GM21825 (cell line): ENCODE results near the gene AKAP13.

ENCODE experiments used
- ATAC-seq: cut with Tn5 transposase; IDR thresholded peaks from one replicate; pipeline ENCODE4 v1.9.1; 2021; ENCODE audit warnings: mild to moderate bottlenecking, moderate library complexity; ENCODE audit not compliant: unreplicated experiment

The AKAP13 gene

DNA sequence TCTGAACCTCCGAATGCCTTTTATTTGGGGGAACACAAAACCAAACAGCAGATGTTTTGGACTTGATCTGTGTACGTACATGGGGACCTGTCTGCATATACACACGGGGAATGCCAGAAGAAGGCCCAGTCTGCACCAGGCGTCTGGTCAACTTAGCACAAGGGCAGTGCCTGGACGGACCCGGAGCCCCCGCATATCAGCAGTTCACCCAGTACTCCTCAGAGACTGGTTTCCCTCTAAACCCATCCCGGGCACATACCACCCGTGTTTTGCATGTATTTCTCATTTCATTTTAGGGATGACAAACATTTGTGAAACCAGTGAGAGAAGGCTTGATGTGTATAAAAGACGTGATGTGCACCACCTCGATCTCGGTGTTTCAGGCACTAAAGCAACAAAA, 364.6 kb downstream of the AKAP13 start:
- no peak for ATAC-seq

DNA sequence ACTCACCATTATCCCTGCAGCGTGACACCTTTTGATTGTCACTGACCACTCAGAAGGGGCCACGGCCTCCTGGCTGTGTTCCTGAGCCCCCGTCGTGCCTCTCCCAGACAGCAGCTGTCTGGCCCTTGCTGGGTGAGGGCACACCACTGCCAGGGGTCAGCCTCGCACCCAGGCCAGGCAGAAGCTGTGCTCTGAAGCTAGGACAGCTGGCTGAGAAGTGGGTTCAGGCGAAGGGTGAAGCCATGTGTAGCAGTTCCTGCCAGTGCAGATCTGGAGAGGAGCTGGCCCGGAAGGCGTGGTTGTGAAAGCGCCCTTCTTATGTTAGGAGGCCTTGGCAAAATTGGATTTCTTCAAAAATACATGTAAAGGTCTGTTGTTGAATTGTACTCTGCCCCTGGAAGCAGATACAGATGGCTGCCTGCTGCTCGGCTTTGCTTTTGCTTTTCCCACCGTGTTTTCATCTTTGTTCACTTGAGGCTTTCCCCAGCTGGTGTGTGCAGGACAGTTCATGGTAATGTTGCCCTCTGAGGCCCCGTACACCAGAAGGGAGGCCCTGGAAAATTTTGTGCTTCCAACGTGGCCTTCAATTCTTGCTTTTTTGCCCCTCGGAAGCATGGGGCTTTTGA, 365.2 kb downstream of the AKAP13 start:
- ATAC-seq = no peak

DNA sequence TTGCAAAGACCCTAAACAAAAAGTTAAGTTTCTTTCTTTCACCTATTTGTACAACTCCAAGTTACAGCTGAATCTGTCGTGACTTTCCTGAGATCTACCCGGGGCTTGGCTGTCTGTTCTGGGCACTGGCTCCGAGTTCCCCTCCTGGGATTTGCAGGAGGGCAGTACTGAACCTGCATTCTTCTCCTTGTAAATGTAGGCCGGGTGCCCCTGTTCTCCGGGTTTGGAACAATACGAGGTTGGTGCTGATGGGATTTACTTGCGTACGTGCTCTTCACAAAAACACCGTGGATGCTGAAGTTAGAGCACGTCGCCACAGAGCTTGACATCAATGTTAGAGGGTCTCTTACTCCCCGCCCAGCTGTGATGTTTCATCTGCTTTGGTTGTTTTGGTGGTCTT, 366.2 kb downstream of the AKAP13 start:
- ATAC-seq = no peak

DNA sequence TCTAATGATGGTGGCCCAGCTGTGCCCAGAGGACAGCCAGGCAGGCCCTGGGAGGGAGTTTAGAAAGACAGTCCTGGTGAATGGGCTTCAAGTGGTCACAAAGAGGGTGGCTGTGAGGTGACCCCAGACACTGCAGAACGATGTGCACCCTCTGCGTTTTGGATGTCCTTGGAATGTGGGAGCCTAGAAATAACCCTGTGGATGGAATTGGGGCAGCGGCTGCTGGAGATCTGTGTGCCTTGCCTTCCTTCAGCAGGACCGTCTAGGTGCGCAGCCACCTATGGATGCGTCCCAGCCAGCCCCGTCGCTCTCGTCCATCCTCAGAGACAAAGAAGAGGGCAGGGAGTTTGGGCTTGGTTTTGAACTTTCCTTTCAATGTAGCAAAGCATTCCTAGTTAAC, 367.8 kb downstream of the AKAP13 start:
- no peak for ATAC-seq

DNA sequence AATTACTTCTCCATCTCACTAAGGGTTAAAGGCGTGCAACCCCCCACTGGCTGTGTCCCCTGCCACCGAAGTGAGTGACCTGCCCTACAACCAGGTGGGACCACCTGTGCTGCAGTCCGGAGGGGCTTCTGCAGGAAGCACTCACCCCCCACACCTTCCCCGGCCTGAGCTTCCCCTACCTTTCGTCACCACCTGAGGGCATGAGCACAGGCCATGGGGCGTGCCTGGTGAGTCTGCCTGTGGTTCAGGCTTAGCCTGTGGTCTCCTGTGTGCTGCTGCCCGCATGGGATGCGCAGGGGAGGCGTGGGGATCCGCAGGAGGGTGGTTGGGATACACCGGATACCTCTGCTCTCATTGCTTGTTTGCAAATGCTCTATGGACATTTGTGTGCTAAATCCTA, 368.3 kb downstream of the AKAP13 start:
- no peak for ATAC-seq

DNA sequence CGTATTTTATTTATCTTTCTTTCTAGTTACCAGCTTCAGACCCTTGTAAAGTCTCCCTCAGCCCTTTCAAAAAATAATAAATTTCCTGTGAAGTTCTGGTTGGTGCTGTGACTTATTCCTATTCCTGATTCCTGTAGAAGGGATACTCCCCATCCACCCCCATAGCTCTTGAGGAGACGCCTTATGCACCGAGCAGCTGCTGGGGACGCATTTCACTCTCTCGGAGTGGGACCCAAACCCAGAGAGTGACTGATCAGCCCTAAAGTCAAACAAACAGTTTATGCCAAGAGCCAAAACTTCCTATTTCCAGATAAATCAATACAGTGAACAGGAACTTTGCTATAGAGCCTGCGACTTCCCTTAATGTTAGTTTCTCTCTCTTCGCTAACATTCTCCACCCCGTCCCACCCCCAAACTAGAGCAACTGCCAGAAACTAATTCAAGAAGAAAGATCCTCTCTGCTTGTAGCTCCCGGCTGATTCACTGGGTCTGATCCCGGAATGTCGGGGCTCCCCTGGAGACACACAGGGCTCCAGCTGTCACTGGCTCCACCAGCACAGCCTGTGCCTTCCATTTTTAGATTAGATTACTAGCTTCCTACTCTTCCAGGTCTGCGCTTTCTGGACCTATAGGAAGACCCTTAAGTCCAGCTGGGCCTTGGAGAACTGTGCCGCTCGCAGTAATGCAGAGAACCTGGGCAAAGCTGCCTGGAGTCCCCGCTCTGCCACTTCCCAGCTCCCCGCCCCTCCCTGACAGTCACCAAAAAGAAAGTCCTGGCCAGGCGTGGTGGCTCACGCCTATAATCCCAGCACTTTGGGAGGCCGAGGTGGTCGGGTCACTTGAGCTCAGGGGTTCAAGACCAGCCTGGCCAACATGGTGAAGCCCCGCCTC, 369.1 kb downstream of the AKAP13 start:
- no peak for ATAC-seq

DNA sequence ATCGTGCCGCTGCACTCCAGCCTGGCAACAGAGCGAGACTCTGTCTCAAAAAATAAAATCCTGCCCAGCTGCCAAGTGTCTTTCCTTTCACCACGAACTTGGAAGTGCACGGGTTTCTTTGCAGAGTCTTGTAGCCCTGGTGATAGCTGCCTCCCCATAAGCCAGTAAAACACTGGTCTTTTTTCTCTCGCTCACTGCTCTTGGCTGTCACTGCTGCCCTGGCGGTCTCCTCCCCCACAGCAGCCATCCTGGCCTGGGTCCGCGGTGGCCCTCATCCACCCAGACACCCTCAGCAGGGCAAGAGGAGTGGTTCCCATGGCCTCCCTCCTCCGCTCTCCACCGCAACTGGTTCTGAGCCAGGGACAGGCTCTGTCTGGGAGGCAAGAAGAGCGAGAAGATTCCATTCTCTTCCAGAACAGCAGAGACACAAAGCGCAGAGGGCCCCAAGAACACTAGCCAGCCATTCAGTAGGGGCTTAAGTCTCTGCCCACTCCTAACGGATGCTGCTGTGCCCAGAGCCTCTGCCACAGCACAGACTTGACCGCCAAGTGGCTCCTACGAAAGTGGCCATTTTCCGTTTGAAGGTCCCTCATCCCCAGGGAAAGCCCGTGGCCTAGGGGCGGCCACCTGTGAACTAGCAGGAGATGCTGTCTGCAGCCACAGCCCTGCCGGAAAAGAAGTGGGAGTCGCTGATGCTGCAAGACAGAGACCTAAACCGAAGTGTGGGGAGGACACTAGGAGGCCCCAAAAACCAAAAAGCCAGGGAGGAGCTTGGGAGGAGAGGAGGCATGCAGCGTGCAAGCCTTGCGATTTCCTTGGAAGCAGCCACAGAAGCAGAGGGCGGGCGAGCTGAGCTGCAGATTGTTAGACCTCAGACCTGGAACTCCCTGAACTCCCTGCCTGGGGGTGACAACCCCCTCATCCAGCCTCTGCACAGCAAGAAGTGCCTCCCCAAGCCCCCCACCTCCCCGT, 370.2 kb downstream of the AKAP13 start:
- no peak for ATAC-seq

DNA sequence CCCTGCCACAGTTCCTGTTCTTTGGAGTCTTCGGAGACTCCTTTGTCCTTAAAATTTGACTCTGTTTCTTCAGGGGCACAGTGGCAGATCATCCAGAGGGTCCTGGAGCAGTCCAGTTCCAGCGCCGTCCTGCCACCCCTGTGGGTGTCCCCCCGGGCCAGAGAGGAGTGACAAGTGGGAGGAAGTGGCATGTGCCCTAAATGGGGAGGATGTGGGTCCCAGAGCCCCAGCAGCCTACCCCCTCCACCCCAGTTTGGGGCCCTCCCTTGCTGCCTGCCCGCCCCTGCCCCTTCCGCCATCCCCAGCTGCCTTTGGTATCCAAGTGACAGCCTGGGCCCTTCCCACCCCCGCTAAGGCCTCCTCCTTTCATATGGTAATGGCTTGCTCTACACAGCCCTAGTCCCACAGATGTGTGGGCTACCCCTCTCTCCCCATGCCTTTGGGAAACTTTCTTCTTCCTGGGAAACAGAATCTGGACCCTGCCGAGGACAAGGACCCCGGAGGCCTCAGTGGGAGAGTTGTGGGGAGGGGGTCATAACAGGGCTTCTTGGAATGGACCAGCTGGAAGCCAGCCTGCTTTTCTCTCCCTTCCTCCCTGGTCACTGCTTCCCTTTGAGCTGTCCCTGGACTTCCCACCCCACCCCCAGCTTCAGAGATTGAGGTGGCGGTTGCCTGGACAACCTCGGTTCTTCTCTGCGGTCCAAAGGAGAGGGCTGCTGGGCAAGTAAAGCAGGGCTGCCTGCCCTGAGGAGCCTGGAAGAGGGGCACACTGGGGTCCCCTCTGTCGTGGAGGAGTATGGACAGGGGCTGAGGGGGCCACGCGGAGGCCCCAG, 371.1 kb downstream of the AKAP13 start:
- no peak for ATAC-seq

DNA sequence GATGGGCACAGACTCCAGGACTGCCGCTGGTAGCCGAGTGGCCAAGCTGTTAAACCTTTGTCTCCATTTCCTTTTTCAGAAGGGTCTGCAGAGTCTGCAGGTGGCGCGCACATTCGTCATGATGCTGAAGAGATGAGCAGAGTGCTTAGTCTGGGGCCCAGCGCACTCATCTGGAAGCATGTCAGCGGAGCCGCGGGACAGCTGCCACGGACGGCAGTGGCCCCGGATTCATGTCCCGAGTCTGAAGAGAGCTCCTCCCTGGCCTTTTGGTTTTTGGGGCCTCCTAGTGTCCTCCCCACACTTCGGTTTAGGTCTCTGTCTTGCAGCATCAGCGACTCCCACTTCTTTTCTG, 371.7 kb downstream of the AKAP13 start:
- ATAC-seq = no peak

DNA sequence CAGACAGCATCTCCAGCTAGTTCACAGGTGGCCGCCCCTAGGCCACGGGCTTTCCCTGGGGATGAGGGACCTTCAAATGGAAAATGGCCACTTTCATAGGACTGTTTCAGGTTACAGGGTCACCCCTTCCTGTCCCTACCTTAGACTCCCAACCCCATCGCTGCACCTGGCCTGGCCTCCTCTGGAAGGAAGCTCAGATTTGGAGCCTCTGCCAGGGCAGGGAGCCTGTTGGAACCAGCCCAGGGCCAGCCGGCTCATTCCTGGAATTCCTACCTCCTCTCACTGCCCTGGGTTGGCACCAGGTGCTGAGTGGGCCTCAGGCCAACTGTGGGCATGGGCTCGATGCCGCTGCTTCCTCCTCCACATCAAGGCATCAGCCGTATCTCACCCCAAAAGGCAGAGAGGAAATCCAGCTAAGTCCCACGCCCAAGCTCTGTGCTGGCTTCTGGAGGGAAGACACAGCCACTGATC, 372.1 kb downstream of the AKAP13 start:
- ATAC-seq = no peak

DNA sequence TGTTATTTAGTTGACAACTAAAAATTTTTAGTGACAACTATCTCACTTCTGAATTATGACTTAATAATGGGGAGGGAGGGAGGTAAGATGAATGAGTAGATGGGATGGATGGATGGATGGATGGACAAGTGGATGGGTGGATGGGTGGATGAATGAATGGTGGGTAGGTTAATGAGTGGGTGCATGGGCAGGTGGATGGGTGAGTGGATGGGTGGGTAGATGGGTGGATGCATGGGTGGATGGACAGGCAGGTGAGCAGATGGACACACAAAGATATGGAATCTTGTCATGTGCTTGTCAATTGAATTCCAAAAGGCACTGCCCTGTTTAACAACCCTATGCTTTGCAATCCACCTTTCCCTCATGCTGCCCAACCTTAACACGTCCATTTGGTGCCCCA, 372.9 kb downstream of the AKAP13 start:
- ATAC-seq = no peak

DNA sequence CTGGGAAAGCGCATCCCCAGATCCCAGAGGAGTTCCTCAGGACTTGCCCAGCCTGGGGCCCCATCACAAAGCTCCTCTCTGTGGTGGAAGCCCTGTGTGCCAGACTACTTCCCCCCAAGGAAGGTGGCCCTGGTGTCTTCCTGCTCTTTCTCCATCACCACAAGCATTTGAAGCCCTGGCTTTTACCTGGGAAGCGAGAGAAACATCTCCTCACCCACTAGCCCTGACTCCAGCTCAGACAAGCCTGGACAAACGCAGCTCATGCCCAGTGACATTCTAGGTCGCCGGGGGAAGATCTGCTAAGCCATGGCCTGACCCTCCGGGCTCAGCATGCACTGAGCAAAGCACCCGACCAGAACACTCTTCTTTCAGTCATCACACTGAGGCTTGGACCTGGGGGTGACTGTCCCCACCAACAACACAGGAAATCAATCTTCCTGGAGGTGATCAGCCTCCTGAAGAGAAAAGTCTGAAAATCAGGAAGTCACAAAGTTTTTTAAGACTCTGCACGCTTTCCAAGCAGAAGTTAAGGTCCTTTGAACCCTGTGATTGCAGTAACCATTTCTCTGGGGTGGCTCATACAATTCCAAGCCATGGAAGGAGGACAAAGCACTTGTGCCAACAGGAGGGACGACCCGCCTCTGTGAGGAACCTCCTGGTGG, 373.5 kb downstream of the AKAP13 start:
- ATAC-seq = no peak

DNA sequence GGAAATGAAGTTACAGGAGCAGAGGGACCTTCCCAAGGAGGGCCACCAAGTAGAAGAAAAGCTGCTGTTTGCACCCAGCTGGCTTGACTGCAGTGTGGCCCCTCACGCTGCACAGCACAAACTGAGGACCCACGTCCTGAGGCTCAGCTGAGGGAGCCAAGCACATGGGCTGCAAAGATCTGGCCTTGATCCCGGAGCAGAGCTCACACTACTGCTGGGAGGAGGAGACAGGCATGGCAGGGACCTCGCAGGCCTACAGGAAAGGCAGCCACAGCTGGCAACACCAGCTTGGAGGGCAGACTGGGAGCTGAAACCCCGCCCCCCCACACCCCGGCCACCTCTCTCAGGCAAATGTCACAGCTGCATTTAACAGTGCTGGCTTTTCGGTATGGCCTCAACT, 374.6 kb downstream of the AKAP13 start:
- no peak for ATAC-seq

DNA sequence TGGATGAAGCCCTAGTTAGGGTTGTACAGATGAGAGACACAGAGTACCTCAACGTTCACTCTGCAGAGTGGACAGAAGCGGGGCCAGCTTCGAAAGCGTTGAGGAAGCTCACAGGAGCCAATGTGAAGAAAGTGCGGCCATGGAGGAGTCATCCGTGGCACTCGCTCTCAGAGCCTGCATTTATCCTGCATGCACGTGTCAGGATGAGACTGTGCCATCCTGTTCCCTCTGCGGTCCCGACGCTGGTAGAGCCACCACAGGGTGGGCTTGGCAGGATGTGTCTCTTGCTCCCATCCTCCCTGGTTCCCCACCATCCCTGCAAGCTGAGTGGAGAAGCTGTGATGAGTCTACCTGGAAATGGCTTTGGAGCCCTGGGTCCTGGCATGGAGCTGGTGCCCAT, 375.1 kb downstream of the AKAP13 start:
- no peak for ATAC-seq

DNA sequence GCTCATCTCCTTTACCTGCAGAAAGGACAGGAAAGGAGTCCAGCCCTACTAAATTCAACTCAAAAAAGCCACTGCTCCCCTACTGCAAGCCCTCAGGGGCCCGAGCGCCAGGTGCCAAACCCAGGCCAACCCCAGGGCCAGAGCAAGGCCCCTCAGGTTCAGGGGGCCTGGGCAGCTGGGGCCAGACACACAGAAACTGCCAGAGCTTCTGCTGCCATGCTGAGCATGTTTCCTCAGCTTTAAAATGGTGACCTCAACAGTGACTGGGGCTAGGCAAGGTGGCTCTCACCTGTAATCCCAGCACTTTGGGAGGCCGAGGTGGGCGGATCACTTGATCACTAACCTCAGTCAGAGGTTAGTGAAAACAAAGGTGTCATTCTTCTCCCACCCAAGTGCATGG, 375.5 kb downstream of the AKAP13 start:
- no peak for ATAC-seq

DNA sequence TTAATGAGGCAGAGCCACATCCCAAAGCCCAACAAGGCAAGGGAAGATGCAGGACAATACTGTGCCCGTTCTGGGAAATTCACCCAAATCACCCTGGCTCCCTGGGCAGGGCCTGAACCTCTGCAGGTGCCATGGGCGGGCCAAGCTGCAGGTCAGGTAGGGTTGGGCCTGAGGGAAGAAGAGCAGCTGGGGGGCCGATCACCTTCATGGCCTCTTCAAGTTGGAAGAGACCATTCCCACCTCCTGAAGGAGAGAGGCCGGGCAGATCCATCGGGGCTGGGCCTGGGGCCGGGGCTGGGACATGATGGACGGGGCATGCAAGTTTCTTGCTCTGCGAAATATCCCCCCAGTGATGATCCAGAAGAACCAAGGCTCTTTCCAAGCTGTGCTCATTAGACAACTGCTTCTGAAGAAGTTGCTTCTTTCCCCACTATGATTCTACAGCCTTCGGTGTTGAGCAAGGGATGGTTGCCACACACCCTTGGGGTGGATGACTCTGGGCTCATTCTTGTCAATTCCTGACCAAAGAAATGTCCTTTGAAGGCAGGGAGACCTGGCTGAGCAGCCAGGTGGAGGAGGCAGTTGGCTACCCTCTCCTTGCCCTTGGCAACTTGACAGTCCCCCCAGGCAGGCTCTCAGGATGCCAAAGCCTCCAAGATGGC, 376.1 kb downstream of the AKAP13 start:
- ATAC-seq = no peak

DNA sequence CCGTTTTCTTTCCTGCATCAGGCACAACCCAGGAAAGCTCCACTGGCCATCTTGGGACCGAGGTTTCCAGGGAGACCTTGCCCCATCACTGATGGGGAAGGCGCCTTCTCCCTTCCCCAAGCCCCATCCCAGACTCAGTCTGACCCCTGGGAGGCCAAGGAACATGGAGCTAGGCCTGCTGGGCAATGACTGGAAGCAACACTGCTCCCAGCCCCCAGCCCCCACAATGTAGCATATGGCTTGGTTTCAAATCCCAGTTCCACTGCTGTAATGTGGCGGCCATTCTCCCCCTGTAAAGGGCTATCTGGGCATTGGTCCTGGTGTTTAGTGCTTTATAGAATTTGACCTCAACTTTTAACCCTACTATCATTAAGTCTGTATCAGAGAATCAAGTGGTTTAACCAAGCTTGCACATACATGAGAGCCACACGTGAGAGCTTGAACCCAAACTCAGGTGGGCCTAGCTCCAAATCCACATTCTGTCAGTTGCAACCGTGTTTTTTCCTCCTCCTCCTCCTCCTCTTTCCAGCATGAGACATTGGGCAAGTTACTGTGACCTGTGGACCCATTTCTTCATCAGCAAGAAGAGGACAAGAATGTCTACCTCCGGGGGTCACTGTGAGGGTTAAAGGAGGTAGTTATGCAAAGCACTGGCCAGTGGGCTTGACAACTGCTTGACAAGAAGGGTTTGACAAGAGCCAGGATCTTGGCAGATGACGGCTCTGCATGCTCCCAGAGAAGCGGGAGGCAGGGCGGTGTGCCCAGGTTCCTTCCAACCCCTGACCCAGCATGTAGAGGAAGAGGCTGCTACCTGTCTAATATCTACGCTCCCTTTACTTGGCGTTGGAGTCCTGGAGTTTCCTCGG, 376.9 kb downstream of the AKAP13 start:
- no peak for ATAC-seq

DNA sequence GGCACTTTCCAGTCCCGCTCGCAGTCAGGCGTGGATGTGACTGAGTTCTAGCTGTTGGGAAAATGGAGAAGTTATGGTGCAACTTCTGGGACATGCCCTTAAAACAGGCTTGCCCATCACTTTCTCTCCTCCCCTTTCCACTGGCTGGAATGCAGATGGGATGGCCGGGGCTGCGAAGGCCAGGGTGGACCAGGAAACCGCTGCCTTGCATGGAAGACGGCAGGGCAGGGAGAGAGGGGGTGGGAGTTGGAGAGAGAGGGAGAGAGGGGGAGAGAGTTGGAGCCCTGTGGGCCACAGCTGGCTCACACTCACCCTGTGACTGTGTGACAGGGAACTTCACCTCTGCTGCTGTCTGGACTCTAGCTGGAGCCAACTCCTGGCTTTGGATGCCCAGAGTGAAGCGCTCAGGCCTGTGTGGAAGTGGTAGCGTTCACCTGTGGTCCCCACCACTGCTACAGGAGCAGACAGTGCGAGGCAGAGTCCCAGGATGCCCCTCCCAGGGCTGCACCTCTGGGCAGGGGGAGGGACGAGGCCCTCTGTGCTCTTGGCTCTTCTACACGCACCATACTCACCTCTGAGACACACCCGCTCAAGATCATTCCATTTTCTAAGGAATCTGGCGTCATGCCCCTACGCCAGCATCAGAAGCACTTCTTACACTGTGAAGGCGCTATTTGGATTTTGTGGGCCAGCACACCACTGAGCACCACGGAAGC, 377.7 kb downstream of the AKAP13 start:
- ATAC-seq = no peak
